Thoracic aorta (tissue), 2 donors: Measurements from ENCODE around the gene SRPRA. TPM values are rescaled to one million over a fixed set of nuclear protein-coding genes. Genes with fewer than 3 reads are reported as not detected.

Experiments used
- ATAC-seq: fragments of 150-250 bp; one replicate; pipeline ENCODE4 v1.8.0; 2017; ENCODE audit warnings: low read depth; ENCODE audit not compliant: insufficient number of reproducible peaks, low FRiP score
- DNase-seq: peaks from one replicate; pipeline ENCODE4 v3.0.0-alpha.2; 2020; ENCODE audit warnings: low spot score
- H3K27ac ChIP-seq, 2 donors: fragments of 200-600 bp; sonication (generic); 1 replicate in 1 of 2; 2 replicates in 1 of 2; pipeline ENCODE4 v1.5.1; 2016; ENCODE audit warnings: mild to moderate bottlenecking in 2 of 2, moderate library complexity in 2 of 2
- H3K27me3 ChIP-seq: fragments of 200-600 bp; sonication (generic); replicated peaks from 2 replicates; pipeline ENCODE4 v1.6.0; 2016; ENCODE audit warnings: mild to moderate bottlenecking; ENCODE audit not compliant: insufficient read depth
- H3K36me3 ChIP-seq: fragments of 200-600 bp; sonication (generic); one replicate; pipeline ENCODE4 v1.5.1; 2016
- H3K4me1 ChIP-seq, 2 donors: fragments of 200-600 bp; sonication (generic); 1 replicate in 1 of 2; 2 replicates in 1 of 2; pipeline versions ENCODE4 v1.5.1 to v1.6.0; 2016; ENCODE audit warnings: low read depth in 2 of 2, mild to moderate bottlenecking in 1 of 2; ENCODE audit not compliant: control insufficient read depth in 1 of 2
- H3K4me3 ChIP-seq: fragments of 200-600 bp; sonication (generic); 2 replicates; pipeline ENCODE4 v1.5.1; 2016; ENCODE audit warnings: mild to moderate bottlenecking
- H3K9me3 ChIP-seq: fragments of 200-600 bp; sonication (generic); 2 replicates; pipeline ENCODE4 v1.5.1; 2016
- total RNA-seq, 2 donors: library from RNA; depleted of rRNA; stranded (reverse); fragments of >200 nt; gene quantifications; one replicate each; pipeline versions ENCODE4 v1.1.0 to v1.2.3, GENCODE V29; 2016
- TF ChIP-seq, protein P1 (sequence below): fragments of 200-600 bp; sonication (generic); IDR thresholded peaks from one replicate; pipeline ENCODE4 v1.5.1; 2019; ENCODE audit warnings: antibody characterized with exemption

SRPRA gene
- total RNA-seq = 100 to 1,000 TPM; 125 to 128 TPM

DNA sequence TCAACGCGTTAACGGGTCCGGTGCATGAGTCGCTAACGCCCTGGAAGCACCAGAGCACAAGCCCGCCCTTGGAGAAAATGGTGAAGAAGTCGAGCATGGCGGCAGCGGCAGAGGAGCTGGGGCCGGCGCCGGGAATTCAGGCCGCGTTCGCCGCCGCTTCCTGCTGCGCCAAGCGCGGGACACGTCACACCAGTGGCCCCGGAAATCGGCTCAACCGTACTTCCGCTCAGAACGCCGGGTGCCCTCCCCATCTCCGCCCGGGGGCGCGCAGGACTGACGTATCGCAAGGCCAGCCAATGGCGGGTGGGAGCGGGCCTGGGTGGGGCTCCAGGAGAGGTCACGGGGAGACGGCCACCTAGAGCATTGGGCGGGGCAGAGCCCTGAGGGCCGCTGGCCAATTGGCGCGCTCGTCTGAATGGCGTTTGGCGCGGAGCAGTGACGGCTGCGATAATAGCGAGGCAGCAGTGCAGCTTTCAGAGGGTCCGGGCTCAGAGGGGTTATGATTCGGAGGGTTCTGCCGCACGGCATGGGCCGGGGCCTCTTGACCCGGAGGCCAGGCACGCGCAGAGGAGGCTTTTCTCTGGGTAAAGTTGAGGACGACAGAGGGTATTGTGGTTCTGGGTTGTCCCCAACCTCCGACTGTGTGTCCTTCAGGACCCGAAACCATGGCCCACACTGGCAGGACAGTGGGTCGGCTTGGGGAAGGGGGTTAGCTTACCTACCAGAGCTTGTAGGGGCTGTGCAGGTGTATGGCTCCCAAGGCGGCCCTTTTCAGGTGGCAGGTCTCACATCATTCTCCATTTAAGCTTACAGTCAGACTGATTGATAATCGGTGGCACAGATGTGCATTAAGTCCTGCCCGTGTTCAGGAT, at the start of gene SRPRA, which contains the start of gene FOXRED1:
Gene SRPRA (minus strand): TSS at position 188 of the 872 bp plus-strand sequence. CDS start 91 bp downstream, at position 97.
Gene FOXRED1 (plus strand): TSS at position 447 of the 872 bp plus-strand sequence. CDS start 53 bp downstream, at position 500.
- Histone ChIP-seq H3K9me3 (no peaks in the 10 kb centered on the region), H3K36me3 (peaks cover 41% of the 10 kb centered on the region), H3K4me3 (peak within 1 kb of the TSS; percentile 89), H3K27me3 (no peaks in the 10 kb centered on the region), H3K4me1 (peaks cover 8 to 21% of the 10 kb centered on the region in 2 donors), H3K27ac (peak within 1 kb of the TSS; percentile 91 to 95)
- TF ChIP-seq, protein P1, sequence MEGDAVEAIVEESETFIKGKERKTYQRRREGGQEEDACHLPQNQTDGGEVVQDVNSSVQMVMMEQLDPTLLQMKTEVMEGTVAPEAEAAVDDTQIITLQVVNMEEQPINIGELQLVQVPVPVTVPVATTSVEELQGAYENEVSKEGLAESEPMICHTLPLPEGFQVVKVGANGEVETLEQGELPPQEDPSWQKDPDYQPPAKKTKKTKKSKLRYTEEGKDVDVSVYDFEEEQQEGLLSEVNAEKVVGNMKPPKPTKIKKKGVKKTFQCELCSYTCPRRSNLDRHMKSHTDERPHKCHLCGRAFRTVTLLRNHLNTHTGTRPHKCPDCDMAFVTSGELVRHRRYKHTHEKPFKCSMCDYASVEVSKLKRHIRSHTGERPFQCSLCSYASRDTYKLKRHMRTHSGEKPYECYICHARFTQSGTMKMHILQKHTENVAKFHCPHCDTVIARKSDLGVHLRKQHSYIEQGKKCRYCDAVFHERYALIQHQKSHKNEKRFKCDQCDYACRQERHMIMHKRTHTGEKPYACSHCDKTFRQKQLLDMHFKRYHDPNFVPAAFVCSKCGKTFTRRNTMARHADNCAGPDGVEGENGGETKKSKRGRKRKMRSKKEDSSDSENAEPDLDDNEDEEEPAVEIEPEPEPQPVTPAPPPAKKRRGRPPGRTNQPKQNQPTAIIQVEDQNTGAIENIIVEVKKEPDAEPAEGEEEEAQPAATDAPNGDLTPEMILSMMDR = no peak
- DNase-seq (peak; percentile 96), ATAC-seq (peak; percentile 93)

DNA sequence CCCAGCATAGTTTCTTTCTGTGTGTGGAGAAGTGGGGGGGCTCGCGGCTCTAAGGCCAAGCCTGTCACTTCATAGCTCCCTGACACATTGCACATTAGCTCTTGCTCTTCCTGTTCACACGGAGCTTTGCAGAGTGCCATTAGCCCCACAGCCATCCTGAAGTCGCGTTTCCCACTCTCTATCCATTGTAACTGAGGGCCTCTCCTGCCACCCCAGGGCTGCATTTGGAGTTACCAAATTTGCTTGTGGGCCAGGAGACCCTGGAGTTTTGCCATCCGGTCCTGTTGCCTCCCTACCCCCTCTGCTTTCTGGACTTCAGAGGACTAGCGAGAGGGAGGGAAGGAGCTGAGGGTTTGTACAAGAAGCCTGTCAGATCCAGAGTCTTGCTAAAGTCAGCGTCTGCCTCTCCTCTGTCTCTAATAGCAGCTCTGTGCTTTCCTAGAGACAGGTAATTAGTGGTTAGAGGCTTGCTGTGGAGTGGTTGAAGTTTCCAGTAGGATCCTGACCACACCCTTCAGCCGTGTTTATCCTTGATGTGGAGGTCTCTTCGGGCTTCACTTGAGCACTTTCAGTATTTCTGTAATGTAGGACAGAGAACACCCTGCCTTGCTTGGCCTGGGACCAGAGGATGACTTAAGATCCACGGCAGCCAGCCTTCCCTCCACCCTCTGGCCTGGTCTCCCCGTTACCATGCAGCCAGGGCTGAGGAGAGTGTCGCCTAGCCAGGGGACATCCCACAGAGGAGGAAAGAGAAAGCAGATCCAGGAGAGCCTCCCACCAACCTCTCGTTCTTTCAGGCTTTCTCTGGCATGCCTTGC, 49.3 kb upstream of the SRPRA start:
- Histone ChIP-seq H3K4me1 (peaks cover 19 to 26% of the 10 kb centered on the region in 2 donors), H3K36me3 (peaks cover 1% of the 10 kb centered on the region), H3K4me3 (peak overlapping the region; percentile 67), H3K9me3 (no peaks in the 10 kb centered on the region), H3K27me3 (no peaks in the 10 kb centered on the region), H3K27ac (peak overlapping the region; percentile 56 to 84)
- DNase-seq (no peak), ATAC-seq (peak; percentile 51)
- TF ChIP-seq, protein P1 = no peak

- H3K9me3 ChIP-seq = no peaks in the 10 kb centered on the region
- no peak for ATAC-seq
- H3K27me3 ChIP-seq = no peaks in the 10 kb centered on the region
- peak overlapping the region; percentile 67 for H3K4me3 ChIP-seq
- peaks cover 19 to 26% of the 10 kb centered on the region in 2 donors for H3K4me1 ChIP-seq
- TF ChIP-seq, protein P1 = no peak
- H3K27ac ChIP-seq = peak overlapping the region; percentile 56 to 84
- peaks cover 4% of the 10 kb centered on the region for H3K36me3 ChIP-seq
- no peak for DNase-seq
These were observed 48.7 kb upstream of the SRPRA start for GRCh38 chr11:126317432-126317755.

GRCh38 chr11:126313826-126314225, 45.1 kb upstream of the SRPRA start:
- TF ChIP-seq, protein P1 = no peak
- DNase-seq (no peak), ATAC-seq (no peak)
- H3K27me3 ChIP-seq = no peaks in the 10 kb centered on the region
- H3K36me3 ChIP-seq = peaks cover 4% of the 10 kb centered on the region
- peaks cover 17 to 19% of the 10 kb centered on the region in 2 donors for H3K4me1 ChIP-seq
- H3K27ac ChIP-seq = no peak overlapping the region
- no peak overlapping the region for H3K4me3 ChIP-seq
- no peaks in the 10 kb centered on the region for H3K9me3 ChIP-seq

DNA sequence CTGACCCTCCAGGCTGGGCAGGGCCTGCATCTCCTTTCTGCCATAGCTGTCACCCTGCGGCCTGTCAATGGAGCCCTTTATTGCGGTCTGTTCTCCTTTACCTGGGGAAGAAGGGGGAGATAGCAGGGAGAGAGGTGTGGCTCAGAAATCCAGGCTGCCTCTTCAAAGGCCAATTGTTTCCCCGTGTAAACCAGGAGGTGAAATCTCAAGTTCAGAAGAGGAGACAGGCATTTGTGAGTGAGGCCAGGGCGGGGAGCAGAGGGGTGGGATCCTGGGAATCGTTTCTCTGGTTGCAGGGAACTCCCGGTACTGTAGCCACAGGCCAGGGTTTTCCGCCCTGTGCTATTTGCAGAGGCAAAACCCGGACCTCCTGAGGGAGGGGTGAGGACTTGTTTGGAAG, 44.3 kb upstream of the SRPRA start:
- Histone ChIP-seq H3K9me3 (no peaks in the 10 kb centered on the region), H3K27me3 (no peaks in the 10 kb centered on the region), H3K4me3 (no peak overlapping the region), H3K4me1 (peaks cover 9 to 11% of the 10 kb centered on the region in 2 donors), H3K36me3 (peaks cover 4% of the 10 kb centered on the region), H3K27ac (no peak overlapping the region)
- TF ChIP-seq, protein P1 = no peak
- ATAC-seq (no peak), DNase-seq (no peak)
